GM23248 (cell line): ENCODE results near the gene POT1. TPM values are rescaled to one million over a fixed set of nuclear protein-coding genes. Genes with fewer than 3 reads are reported as not detected.

ENCODE experiments used
- DNase-seq: peaks from one replicate; pipeline ENCODE4 v3.0.0-alpha.2; 2015
- H2AFZ ChIP-seq: fragments of 200-600 bp; sonication (generic); 2 replicates; pipeline ENCODE4 v1.6.1; 2016; ENCODE audit warnings: antibody characterized with exemption
- H3F3A ChIP-seq: fragments of 200-600 bp; sonication (generic); 2 replicates; pipeline ENCODE4 v1.6.1; 2016; ENCODE audit warnings: mild to moderate bottlenecking, antibody characterized with exemption, mixed run types; ENCODE audit not compliant: insufficient read depth
- H3K27ac ChIP-seq: fragments of 200-600 bp; sonication (generic); 2 replicates; pipeline ENCODE4 v1.5.1; 2016; ENCODE audit warnings: mild to moderate bottlenecking
- H3K27me3 ChIP-seq: fragments of 200-600 bp; sonication (generic); replicated peaks from 2 replicates; pipeline ENCODE4 v1.6.1; 2016; ENCODE audit warnings: mild to moderate bottlenecking; ENCODE audit not compliant: insufficient read depth
- H3K36me3 ChIP-seq: fragments of 200-600 bp; sonication (generic); 2 replicates; pipeline ENCODE4 v1.6.1; 2016; ENCODE audit warnings: low read depth, mild to moderate bottlenecking
- H3K4me1 ChIP-seq: fragments of 200-600 bp; sonication (generic); 2 replicates; pipeline ENCODE4 v1.6.1; 2016; ENCODE audit warnings: mild to moderate bottlenecking; ENCODE audit not compliant: insufficient read depth
- H3K4me2 ChIP-seq: fragments of 200-600 bp; sonication (generic); one replicate; pipeline ENCODE4 v1.6.1; 2016; ENCODE audit warnings: mild to moderate bottlenecking; ENCODE audit not compliant: unreplicated experiment
- H3K4me3 ChIP-seq: fragments of 200-600 bp; sonication (generic); 2 replicates; pipeline ENCODE4 v1.5.1; 2016; ENCODE audit warnings: mild to moderate bottlenecking
- H3K79me2 ChIP-seq: fragments of 200-600 bp; sonication (generic); 2 replicates; pipeline ENCODE4 v1.6.1; 2016; ENCODE audit warnings: mild to moderate bottlenecking; ENCODE audit not compliant: insufficient read depth
- H3K9ac ChIP-seq: fragments of 200-600 bp; sonication (generic); 2 replicates; pipeline ENCODE4 v1.6.1; 2016; ENCODE audit warnings: mild to moderate bottlenecking
- H3K9me2 ChIP-seq: fragments of 200-600 bp; sonication (generic); 2 replicates; pipeline ENCODE4 v1.6.1; 2016; ENCODE audit warnings: mixed run types, mild to moderate bottlenecking, moderate library complexity; ENCODE audit not compliant: insufficient read depth
- H3K9me3 ChIP-seq: fragments of 200-600 bp; sonication (generic); one replicate; pipeline ENCODE4 v1.6.1; 2017; ENCODE audit warnings: low read depth
- H4K20me1 ChIP-seq: fragments of 200-600 bp; sonication (generic); 2 replicates; pipeline ENCODE4 v1.6.0; 2016; ENCODE audit not compliant: insufficient read depth
- EZH2 ChIP-seq: fragments of 200-600 bp; sonication (generic); IDR thresholded peaks from 2 replicates; pipeline ENCODE4 v1.6.1; 2018; ENCODE audit warnings: antibody characterized with exemption, mild to moderate bottlenecking; ENCODE audit not compliant: insufficient read depth, poor library complexity, severe bottlenecking
- EZH2phosphoT487 ChIP-seq: fragments of 200-600 bp; sonication (generic); IDR thresholded peaks from 2 replicates; pipeline ENCODE4 v1.6.1; 2018; ENCODE audit warnings: antibody characterized with exemption, moderate library complexity, mild to moderate bottlenecking, low read depth; ENCODE audit not compliant: insufficient read depth
- WGBS, 2 experiments: methylation state at CpG; one replicate each; pipeline ENCODE4 v1.1.6; 2015 to 2017; ENCODE audit warnings: low lambda C conversion rate in 2 of 2, low coverage in 1 of 2; ENCODE audit errors: missing lambda C conversion rate in 2 of 2; 5-methylcytosine and 5-hydroxymethylcytosine counted together
- in situ Hi-C: fragments of 300-500 bp; cut with MboI; formaldehyde crosslinking; loops from 2 replicates; pipeline ENCODE4 v1.15.0; 2020
- polyA plus RNA-seq: library from polyadenylated mRNA; unstranded; fragments of >200 nt; fragmentation: Nextera tagmentation; extraction: Ambion mirVana; gene quantifications from 2 replicates; pipeline ENCODE4 v1.2.1, GENCODE V29; 2016
- total RNA-seq: library from RNA; depleted of rRNA; stranded (reverse); fragments of >200 nt; shearing (Covaris generic); gene quantifications from 2 replicates; pipeline ENCODE4 v1.2.3, GENCODE V29; 2014

POT1 gene
- total and polyA plus RNA-seq, 2 experiments from 2014 or later = 12.5 to 15.8 TPM

- Histone ChIP-seq H2AFZ (no peak overlapping the region), H3K4me3 (no peak overlapping the region), H4K20me1 (no peaks in the 10 kb centered on the region), H3K27ac (no peak overlapping the region), H3K9me3 (no peaks in the 10 kb centered on the region), H3K9ac (no peak overlapping the region), H3F3A (no peaks in the 10 kb centered on the region), H3K9me2 (no peaks in the 10 kb centered on the region), H3K4me2 (no peak overlapping the region), H3K4me1 (no peaks in the 10 kb centered on the region), H3K79me2 (no peaks in the 10 kb centered on the region), H3K36me3 (peaks cover 20% of the 10 kb centered on the region; the same call in 1 of the 2 replicates), H3K27me3 (no peaks in the 10 kb centered on the region)
- DNase-seq = no peak
- in situ Hi-C loops = no loop called here
- WGBS, 2 experiments = 46 to 55% methylated on average over 1 of the region's 1 CpG
- TF ChIP-seq EZH2 (no peak), EZH2phosphoT487 (no peak)
These were observed 36.3 kb downstream of the POT1 start for GRCh38 chr7:124893140-124893827.

- H3K36me3 ChIP-seq = peaks cover 17% of the 10 kb centered on the region; the same call in 1 of the 2 replicates
- no peak for DNase-seq
- in situ Hi-C loops = no loop called here
- no peak overlapping the region for H3K4me3 ChIP-seq
- H3K27ac ChIP-seq = no peak overlapping the region
- H3K9ac ChIP-seq = no peak overlapping the region
- 99% methylated on average over 3 of the region's 3 CpGs for WGBS, 2 experiments
- H3K27me3 ChIP-seq = no peaks in the 10 kb centered on the region
- H3K9me2 ChIP-seq = no peaks in the 10 kb centered on the region
- H3K79me2 ChIP-seq = no peaks in the 10 kb centered on the region
- no peaks in the 10 kb centered on the region for H3K9me3 ChIP-seq
- no peak overlapping the region for H3K4me2 ChIP-seq
- no peak overlapping the region for H2AFZ ChIP-seq
- H3K4me1 ChIP-seq = no peaks in the 10 kb centered on the region
- TF ChIP-seq EZH2phosphoT487 (no peak), EZH2 (no peak)
- H4K20me1 ChIP-seq = no peaks in the 10 kb centered on the region
- no peaks in the 10 kb centered on the region for H3F3A ChIP-seq
These were observed 42.4 kb downstream of the POT1 start for GRCh38 chr7:124887247-124887646.

DNA sequence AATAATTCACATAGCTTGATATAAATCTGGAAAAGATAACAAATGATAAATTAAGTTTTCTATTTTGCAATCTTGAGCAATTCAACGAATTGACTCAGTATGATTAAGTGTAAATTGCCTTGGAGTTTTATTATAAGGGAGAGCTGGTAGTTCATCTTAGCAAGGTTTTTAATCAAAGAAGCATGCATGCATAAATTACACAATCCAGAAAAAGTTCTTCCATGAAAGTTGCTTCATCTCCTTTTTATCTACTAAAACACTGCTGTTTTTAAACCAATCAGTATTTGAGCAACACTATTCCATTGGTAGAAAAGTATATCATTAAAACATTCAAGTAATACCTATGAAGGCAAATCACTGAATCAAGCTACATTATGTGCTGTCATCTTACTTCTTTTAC, 47.6 kb downstream of the POT1 start:
- 45 to 49% methylated on average over 1 of the region's 1 CpG for WGBS, 2 experiments
- TF ChIP-seq EZH2phosphoT487 (no peak), EZH2 (no peak)
- Histone ChIP-seq H3F3A (no peaks in the 10 kb centered on the region), H3K36me3 (no peaks in the 10 kb centered on the region), H3K9me2 (no peaks in the 10 kb centered on the region), H3K4me1 (no peaks in the 10 kb centered on the region), H3K4me3 (no peak overlapping the region), H3K27ac (no peak overlapping the region), H3K4me2 (no peak overlapping the region), H3K79me2 (no peaks in the 10 kb centered on the region), H4K20me1 (no peaks in the 10 kb centered on the region), H3K9ac (no peak overlapping the region), H3K9me3 (no peaks in the 10 kb centered on the region), H3K27me3 (no peaks in the 10 kb centered on the region), H2AFZ (no peak overlapping the region)
- in situ Hi-C loops = no loop called here
- no peak for DNase-seq

DNA sequence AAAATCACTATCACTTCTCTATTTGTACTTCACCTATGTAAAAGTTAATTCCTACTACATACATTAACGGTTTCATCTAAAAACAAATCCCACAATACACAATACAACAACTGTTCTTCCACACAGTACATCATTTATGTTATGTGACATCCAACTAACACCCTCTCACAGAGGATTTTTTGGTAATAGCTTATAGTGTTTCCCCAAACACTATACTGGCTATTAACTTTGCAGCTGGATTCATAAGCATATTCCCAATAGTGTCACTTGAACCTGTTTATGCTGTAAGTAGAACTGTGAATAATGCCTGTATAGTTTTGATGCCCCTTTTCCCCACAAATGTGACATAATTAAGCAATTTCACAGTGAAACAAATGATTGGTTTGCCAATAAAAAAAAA, 49.9 kb downstream of the POT1 start:
- 89 to 100% methylated on average over 1 of the region's 1 CpG for WGBS, 2 experiments
- TF ChIP-seq EZH2phosphoT487 = no peak
- no peak for TF ChIP-seq EZH2
- DNase-seq = no peak
- H4K20me1 ChIP-seq = no peaks in the 10 kb centered on the region
- H3K9ac ChIP-seq = no peak overlapping the region
- no peaks in the 10 kb centered on the region for H3K27me3 ChIP-seq
- H3K9me3 ChIP-seq = no peaks in the 10 kb centered on the region
- no peaks in the 10 kb centered on the region; the same call in 1 of the 2 replicates for H3K9me2 ChIP-seq
- H2AFZ ChIP-seq = no peak overlapping the region
- no peaks in the 10 kb centered on the region for H3K79me2 ChIP-seq
- no peaks in the 10 kb centered on the region for H3K36me3 ChIP-seq
- no peaks in the 10 kb centered on the region for H3K4me1 ChIP-seq
- H3K4me2 ChIP-seq = no peak overlapping the region
- no peak overlapping the region for H3K27ac ChIP-seq
- H3F3A ChIP-seq = no peaks in the 10 kb centered on the region
- in situ Hi-C loops = no loop called here
- H3K4me3 ChIP-seq = no peak overlapping the region

GRCh38 chr7:124879103-124879502, 50.5 kb downstream of the POT1 start:
- no peak for DNase-seq
- Histone ChIP-seq H2AFZ (no peak overlapping the region), H3K4me3 (no peak overlapping the region), H3K9ac (no peak overlapping the region), H3K79me2 (no peaks in the 10 kb centered on the region), H3K4me2 (no peak overlapping the region), H3K4me1 (no peaks in the 10 kb centered on the region), H3K36me3 (no peaks in the 10 kb centered on the region), H3K9me3 (no peaks in the 10 kb centered on the region), H4K20me1 (no peaks in the 10 kb centered on the region), H3F3A (no peaks in the 10 kb centered on the region), H3K27me3 (no peaks in the 10 kb centered on the region), H3K9me2 (no peaks in the 10 kb centered on the region; the same call in 1 of the 2 replicates), H3K27ac (no peak overlapping the region)
- in situ Hi-C loops = no loop called here
- WGBS, 2 experiments = 94 to 96% methylated on average over 2 of the region's 2 CpGs
- TF ChIP-seq EZH2 (no peak), EZH2phosphoT487 (no peak)
